ENCODE results near the gene DPEP1.
"Not testable (repeated sequence)": the region's sequence is repeated elsewhere in the genome, so short reads cannot be mapped to it uniquely, and the experiment has no call there.

DPEP1 gene

GRCh38 chr16:89619840-89620239 is 6.4 kb downstream of the DPEP1 start:
- DNase-seq (ENCODE audit: low read depth): no peak

- DNase-seq (ENCODE audit: low read depth): no peak
These were observed 7.0 kb downstream of the DPEP1 start for GRCh38 chr16:89620406-89620841.

GRCh38 chr16:89621136-89621697 is 7.8 kb downstream of the DPEP1 start:
- no peak for DNase-seq (ENCODE audit: low read depth)

GRCh38 chr16:89621698-89622409 is 8.4 kb downstream of the DPEP1 start:
- no peak for DNase-seq (ENCODE audit: low read depth)

GRCh38 chr16:89623511-89624261 is 10.2 kb downstream of the DPEP1 start:
- DNase-seq (ENCODE audit: low read depth): no peak

- no peak for DNase-seq (ENCODE audit: low read depth)
These were observed 11.6 kb downstream of the DPEP1 start for GRCh38 chr16:89624777-89625761.

- DNase-seq (ENCODE audit: low read depth): no peak
These were observed 16.6 kb downstream of the DPEP1 start for GRCh38 chr16:89629827-89630610.

GRCh38 chr16:89633064-89633631 is 19.7 kb downstream of the DPEP1 start:
- DNase-seq (ENCODE audit: low read depth): no peak

- DNase-seq (ENCODE audit: low read depth): not testable (repeated sequence)
These were observed 21.3 kb downstream of the DPEP1 start for GRCh38 chr16:89634463-89635385.

GRCh38 chr16:89636663-89637062 is 23.2 kb downstream of the DPEP1 start:
- no peak for DNase-seq (ENCODE audit: low read depth)

GRCh38 chr16:89637379-89637778 is 23.9 kb downstream of the DPEP1 start:
- no peak for DNase-seq (ENCODE audit: low read depth)

GRCh38 chr16:89638455-89638854 is 25.0 kb downstream of the DPEP1 start:
- DNase-seq (ENCODE audit: low read depth): no peak

- DNase-seq (ENCODE audit: low read depth): no peak
These were observed 25.9 kb downstream of the DPEP1 start for GRCh38 chr16:89639385-89639784.

GRCh38 chr16:89641458-89642119 is 28.1 kb downstream of the DPEP1 start:
- DNase-seq (ENCODE audit: low read depth): no peak

GRCh38 chr16:89642574-89642973 is 29.1 kb downstream of the DPEP1 start:
- no peak for DNase-seq (ENCODE audit: low read depth)

- no peak for DNase-seq (ENCODE audit: low read depth)
These were observed 30.4 kb downstream of the DPEP1 start for GRCh38 chr16:89643769-89644300.

GRCh38 chr16:89645122-89645521 is 31.7 kb downstream of the DPEP1 start:
- no peak for DNase-seq (ENCODE audit: low read depth)

GRCh38 chr16:89646270-89646669 is 32.8 kb downstream of the DPEP1 start:
- no peak for DNase-seq (ENCODE audit: low read depth)

- no peak for DNase-seq (ENCODE audit: low read depth)
These were observed 33.5 kb downstream of the DPEP1 start for GRCh38 chr16:89646906-89647305.
